BE2C (cell line): ENCODE results near the gene ERVK3-1.

ENCODE experiments used
- DNase-seq: peaks from one replicate; pipeline ENCODE4 v3.0.0-alpha.2; 2020
- H3K27me3 ChIP-seq: fragments of 250-450 bp; sonication (Bioruptor Pico); 2 replicates; pipeline ENCODE4 v1.5.1; 2020; ENCODE audit warnings: mild to moderate bottlenecking
- H3K36me3 ChIP-seq: fragments of 250-450 bp; sonication (Bioruptor Pico); 2 replicates; pipeline ENCODE4 v1.5.1; 2020; ENCODE audit warnings: mild to moderate bottlenecking
- H3K4me1 ChIP-seq: fragments of 250-450 bp; sonication (Bioruptor Pico); 2 replicates; pipeline ENCODE4 v1.5.1; 2020
- H3K4me3 ChIP-seq: 2 replicates; pipeline ENCODE4 v1.5.1; 2011; ENCODE audit warnings: low read depth, low read length
- H3K9me3 ChIP-seq: fragments of 250-450 bp; sonication (Bioruptor Pico); 2 replicates; pipeline ENCODE4 v1.5.1; 2020
- TF ChIP-seq, protein P1 (sequence below): IDR thresholded peaks from 2 replicates; pipeline ENCODE4 v1.5.1; 2012; ENCODE audit warnings: mild to moderate bottlenecking, low read depth, low read length

The ERVK3-1 gene

GRCh38 chr19:58351990-58352755 is 47.0 kb downstream of the ERVK3-1 start:
- peaks cover 2% of the 10 kb centered on the region; the same call in 1 of the 2 replicates for H3K36me3 ChIP-seq
- H3K4me3 ChIP-seq = no peak overlapping the region
- no peak for DNase-seq
- TF ChIP-seq, protein P1, sequence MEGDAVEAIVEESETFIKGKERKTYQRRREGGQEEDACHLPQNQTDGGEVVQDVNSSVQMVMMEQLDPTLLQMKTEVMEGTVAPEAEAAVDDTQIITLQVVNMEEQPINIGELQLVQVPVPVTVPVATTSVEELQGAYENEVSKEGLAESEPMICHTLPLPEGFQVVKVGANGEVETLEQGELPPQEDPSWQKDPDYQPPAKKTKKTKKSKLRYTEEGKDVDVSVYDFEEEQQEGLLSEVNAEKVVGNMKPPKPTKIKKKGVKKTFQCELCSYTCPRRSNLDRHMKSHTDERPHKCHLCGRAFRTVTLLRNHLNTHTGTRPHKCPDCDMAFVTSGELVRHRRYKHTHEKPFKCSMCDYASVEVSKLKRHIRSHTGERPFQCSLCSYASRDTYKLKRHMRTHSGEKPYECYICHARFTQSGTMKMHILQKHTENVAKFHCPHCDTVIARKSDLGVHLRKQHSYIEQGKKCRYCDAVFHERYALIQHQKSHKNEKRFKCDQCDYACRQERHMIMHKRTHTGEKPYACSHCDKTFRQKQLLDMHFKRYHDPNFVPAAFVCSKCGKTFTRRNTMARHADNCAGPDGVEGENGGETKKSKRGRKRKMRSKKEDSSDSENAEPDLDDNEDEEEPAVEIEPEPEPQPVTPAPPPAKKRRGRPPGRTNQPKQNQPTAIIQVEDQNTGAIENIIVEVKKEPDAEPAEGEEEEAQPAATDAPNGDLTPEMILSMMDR = no peak
- H3K4me1 ChIP-seq = no peaks in the 10 kb centered on the region
- no peaks in the 10 kb centered on the region for H3K9me3 ChIP-seq
- H3K27me3 ChIP-seq = no peaks in the 10 kb centered on the region

GRCh38 chr19:58352760-58353671 is 47.8 kb downstream of the ERVK3-1 start, which contains the start of gene A1BG:
Gene A1BG (minus strand): TSS chr19:58353492. CDS start chr19:58353437, 55 bp downstream.
- DNase-seq = no peak
- TF ChIP-seq, protein P1 = no peak

DNA sequence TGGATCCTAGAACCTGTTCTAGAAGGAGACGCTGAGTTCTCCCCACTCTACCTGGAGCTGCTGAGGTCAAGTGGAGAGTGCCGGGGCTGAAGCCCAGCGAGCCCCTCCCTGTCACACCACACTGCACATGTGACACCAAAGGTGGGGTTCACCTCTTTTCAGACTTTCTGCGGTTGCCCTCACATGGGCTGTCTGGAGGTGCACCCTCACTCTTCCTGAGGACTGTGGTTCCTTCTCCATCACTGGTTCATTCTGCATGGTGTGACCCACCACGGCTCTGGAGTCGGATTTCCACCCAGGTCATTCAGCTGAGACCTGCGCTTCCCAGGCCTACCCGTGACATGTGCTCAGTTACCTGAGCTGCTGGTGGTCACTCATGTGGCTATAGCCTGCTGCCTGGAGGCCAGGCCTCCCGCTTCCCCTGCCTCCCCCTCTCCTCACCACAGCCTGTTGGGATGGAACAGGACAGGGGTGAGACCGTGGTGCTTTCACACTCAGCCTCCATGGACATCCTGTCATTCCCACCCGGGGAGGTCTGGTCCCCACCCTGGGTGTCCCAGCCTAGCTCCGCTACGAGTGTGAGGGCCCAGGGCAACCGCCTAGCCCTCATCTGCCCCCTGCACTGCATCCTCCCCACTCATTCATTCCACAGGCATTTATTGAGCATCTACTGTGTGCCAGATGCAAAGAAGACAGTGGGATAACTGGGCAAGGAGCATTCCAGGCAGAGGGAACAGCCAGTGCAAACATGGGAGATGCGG is 48.7 kb downstream of the ERVK3-1 start:
- Histone ChIP-seq H3K4me3 (no peak overlapping the region), H3K9me3 (no peaks in the 10 kb centered on the region)
- TF ChIP-seq, protein P1 = no peak

More at GRCh38 chr19:58352760-58353671, 47.8 kb downstream of the ERVK3-1 start, which contains the start of gene A1BG:
- Histone ChIP-seq H3K36me3 (peaks cover 2% of the 10 kb centered on the region; the same call in 1 of the 2 replicates), H3K4me3 (no peak within 1 kb of the TSS), H3K27me3 (no peaks in the 10 kb centered on the region), H3K4me1 (no peaks in the 10 kb centered on the region), H3K9me3 (no peaks in the 10 kb centered on the region)

DNA sequence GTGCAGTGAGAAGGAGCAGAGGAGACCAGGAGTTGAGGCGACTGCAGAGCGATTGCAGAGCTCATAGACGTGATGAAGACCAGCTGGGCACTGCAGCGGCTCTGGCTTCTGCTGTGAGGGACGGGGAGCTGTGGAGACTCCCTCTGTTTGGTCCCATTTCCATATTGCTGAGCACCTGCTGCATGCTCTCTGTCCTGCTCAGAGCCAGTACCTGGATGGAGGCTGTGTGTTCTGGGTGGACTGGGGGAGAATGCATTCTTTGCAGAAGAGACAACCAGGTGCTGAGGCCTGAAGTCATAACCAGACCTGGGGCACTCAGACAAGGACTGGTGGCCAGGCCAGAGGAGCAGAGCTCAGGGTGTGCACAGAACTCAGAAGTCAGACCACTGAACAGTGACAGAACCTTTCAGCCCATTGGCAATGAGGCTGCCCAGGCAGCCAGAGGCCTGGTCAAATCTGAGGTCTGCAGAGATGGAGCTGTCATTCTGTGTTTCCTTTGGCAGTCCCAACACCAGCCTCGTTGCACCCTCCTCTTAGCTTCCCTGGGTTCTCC is 49.4 kb downstream of the ERVK3-1 start:
- H3K4me3 ChIP-seq = no peak overlapping the region
- H3K27me3 ChIP-seq = no peaks in the 10 kb centered on the region
- no peaks in the 10 kb centered on the region for H3K4me1 ChIP-seq
- peaks cover 2% of the 10 kb centered on the region; the same call in 1 of the 2 replicates for H3K36me3 ChIP-seq
- TF ChIP-seq, protein P1 = no peak
- DNase-seq = no peak
- no peaks in the 10 kb centered on the region for H3K9me3 ChIP-seq

More for the DNA sequence above, 48.7 kb downstream of the ERVK3-1 start:
- DNase-seq = no peak
- peaks cover 2% of the 10 kb centered on the region; the same call in 1 of the 2 replicates for H3K36me3 ChIP-seq
- no peaks in the 10 kb centered on the region for H3K27me3 ChIP-seq
- H3K4me1 ChIP-seq = no peaks in the 10 kb centered on the region

DNA sequence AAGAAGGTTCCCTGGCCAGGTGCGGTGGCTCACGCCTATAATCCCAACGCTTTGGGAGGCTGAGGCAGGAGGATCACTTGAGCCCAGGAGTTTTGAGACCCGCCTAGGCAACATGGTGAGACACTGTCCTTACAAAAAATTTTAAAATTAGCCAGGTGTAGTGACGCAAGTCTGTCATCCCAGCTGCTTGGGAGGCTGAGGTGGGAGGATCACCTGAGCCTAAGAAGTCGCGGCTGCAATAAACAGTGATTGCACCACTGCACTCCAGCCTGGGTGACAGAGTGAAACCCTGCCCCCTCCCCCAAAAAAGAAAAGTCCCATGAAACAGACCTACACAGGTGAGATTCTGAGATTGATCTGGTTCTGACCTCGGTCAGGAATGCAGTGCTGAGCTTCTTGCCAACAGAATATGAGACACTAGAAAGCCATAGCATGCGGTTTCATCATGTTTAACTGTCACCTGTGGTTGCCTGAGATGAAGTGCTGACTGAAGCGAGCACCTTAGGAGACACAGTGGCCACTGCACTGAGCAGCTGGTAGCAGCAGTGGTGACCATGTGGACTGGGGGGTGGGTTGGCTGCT is 50.1 kb downstream of the ERVK3-1 start:
- no peak overlapping the region for H3K4me3 ChIP-seq
- H3K9me3 ChIP-seq = no peaks in the 10 kb centered on the region
- no peaks in the 10 kb centered on the region for H3K4me1 ChIP-seq
- H3K27me3 ChIP-seq = no peaks in the 10 kb centered on the region
- TF ChIP-seq, protein P1 = no peak
- H3K36me3 ChIP-seq = peaks cover 2% of the 10 kb centered on the region; the same call in 1 of the 2 replicates
- no peak for DNase-seq
